Tibial nerve (tissue), 3 donors: ENCODE measurements around the gene GLRA1.

Experiments used
- POLR2A ChIP-seq, 2 donors: fragments of 450-650 bp; IDR thresholded peaks; one replicate each; pipeline ENCODE4 v1.6.1; 2017; ENCODE audit warnings: antibody characterized with exemption in 2 of 2, mild to moderate bottlenecking in 2 of 2, moderate library complexity in 2 of 2
- TF ChIP-seq, protein P1 (sequence below), 5 experiments: fragments of 200-600 bp in 3 of 5; fragments of 450-650 bp in 2 of 5; sonication (generic) in 3 of 5; IDR thresholded peaks; one replicate each; pipeline ENCODE4 v1.5.1; 2016 to 2019; ENCODE audit warnings: antibody characterized with exemption in 5 of 5, mild to moderate bottlenecking in 3 of 5, moderate library complexity in 2 of 5

DNA sequence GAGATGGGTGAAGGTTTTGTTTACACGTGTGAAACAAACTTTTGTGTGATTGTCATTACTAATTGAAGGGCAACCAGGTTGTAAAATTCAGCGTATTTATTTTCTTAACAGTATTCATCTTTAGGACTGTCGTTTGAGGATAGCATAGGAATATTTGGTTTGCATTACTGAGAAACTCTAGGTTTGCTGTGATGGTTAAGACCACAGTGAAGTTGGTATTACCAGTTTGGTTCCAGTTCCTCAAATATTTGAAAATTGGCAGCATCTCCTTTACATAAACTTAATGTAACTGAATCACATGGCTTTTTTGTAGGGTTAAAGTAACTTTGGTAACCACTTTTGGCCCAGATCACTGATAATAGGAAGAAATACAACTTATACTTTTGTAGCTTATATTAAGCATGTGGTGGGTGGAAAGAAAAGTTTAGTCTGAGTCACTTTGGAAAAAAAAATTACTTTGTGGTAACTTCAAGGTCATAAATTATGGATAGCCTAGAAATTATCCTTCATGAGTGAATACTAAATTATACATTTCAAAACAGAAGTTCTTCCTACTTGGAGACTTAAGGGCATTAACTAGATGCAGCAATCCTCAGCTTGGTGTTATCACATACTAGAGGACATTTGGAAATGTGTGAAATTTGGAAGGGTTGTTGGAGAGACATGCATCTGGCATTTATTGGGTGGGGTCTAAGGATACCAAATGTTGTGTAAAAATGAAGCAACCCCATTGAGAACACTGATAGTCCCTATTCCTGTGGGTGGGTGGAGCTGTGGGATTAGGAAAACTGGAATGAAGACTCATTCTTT, 119.0 kb downstream of the GLRA1 start:
- TF ChIP-seq, protein P1, sequence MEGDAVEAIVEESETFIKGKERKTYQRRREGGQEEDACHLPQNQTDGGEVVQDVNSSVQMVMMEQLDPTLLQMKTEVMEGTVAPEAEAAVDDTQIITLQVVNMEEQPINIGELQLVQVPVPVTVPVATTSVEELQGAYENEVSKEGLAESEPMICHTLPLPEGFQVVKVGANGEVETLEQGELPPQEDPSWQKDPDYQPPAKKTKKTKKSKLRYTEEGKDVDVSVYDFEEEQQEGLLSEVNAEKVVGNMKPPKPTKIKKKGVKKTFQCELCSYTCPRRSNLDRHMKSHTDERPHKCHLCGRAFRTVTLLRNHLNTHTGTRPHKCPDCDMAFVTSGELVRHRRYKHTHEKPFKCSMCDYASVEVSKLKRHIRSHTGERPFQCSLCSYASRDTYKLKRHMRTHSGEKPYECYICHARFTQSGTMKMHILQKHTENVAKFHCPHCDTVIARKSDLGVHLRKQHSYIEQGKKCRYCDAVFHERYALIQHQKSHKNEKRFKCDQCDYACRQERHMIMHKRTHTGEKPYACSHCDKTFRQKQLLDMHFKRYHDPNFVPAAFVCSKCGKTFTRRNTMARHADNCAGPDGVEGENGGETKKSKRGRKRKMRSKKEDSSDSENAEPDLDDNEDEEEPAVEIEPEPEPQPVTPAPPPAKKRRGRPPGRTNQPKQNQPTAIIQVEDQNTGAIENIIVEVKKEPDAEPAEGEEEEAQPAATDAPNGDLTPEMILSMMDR (IDR thresholded peaks at IDR 0.05), result no peak
- no peak for TF ChIP-seq POLR2A (IDR thresholded peaks at IDR 0.05)
